Erythroblast (primary cell): ENCODE data around the gene ARFGAP2.

Experiments used
- GATA1 ChIP-seq: IDR thresholded peaks from 2 replicates; pipeline ENCODE4 v1.6.1; 2011; ENCODE audit warnings: low read depth, mild to moderate bottlenecking, control low read depth, low read length, moderate library complexity
- POLR2A ChIP-seq: IDR thresholded peaks from 2 replicates; pipeline ENCODE4 v1.6.1; 2011; ENCODE audit warnings: mild to moderate bottlenecking, low read length

- TF ChIP-seq POLR2A: no peak
- TF ChIP-seq GATA1: no peak
Observed at GRCh38 chr11:47187723-47188122, 11.0 kb upstream of the ARFGAP2 start.
